Right atrium auricular region (tissue), 2 donors: Measurements from ENCODE around the gene CECR2. TPM values are rescaled to one million over a fixed set of nuclear protein-coding genes. Genes with fewer than 3 reads are reported as not detected.

ENCODE experiments used
- DNase-seq: peaks from one replicate; pipeline ENCODE4 v3.0.0-alpha.2; 2019; ENCODE audit warnings: low spot score
- H3K27ac ChIP-seq, 2 donors: fragments of 200-600 bp; sonication (generic); 1 replicate in 1 of 2; 2 replicates in 1 of 2; pipeline ENCODE4 v1.5.1; 2016 to 2019
- H3K27me3 ChIP-seq, 2 donors: fragments of 200-600 bp; sonication (generic); one replicate each; pipeline versions ENCODE4 v1.5.1 to v1.6.0; 2017 to 2019
- H3K36me3 ChIP-seq: fragments of 200-600 bp; sonication (generic); one replicate; pipeline ENCODE4 v1.5.1; 2016
- H3K4me1 ChIP-seq, 2 donors: fragments of 200-600 bp; sonication (generic); one replicate each; pipeline versions ENCODE4 v1.5.1 to v1.6.0; 2017 to 2019
- H3K4me3 ChIP-seq, 2 donors: fragments of 200-600 bp; sonication (generic); 1 replicate in 1 of 2; 2 replicates in 1 of 2; pipeline ENCODE4 v1.5.1; 2017 to 2019; ENCODE audit warnings: mild to moderate bottlenecking in 1 of 2, moderate library complexity in 1 of 2
- H3K9me3 ChIP-seq, 2 donors: fragments of 200-600 bp; sonication (generic); one replicate each; pipeline ENCODE4 v1.5.1; 2019
- CTCF ChIP-seq, 2 donors: fragments of 200-600 bp; sonication (generic); IDR thresholded peaks; one replicate each; pipeline ENCODE4 v1.5.1; 2019; ENCODE audit warnings: antibody characterized with exemption in 2 of 2
- total RNA-seq, 2 donors: library from RNA; depleted of rRNA; stranded (reverse); fragments of >200 nt; gene quantifications; one replicate each; pipeline ENCODE4 v1.1.0, GENCODE V29; 2016

Gene CECR2
- total RNA-seq, 2 donors from 2014 or later = 4.0 to 4.8 TPM

- Histone ChIP-seq H3K4me1 (no peaks in the 10 kb centered on the region), H3K27me3 (no peaks in the 10 kb centered on the region), H3K36me3 (no peaks in the 10 kb centered on the region), H3K4me3 (no peak overlapping the region), H3K9me3 (no peaks in the 10 kb centered on the region), H3K27ac (no peak overlapping the region)
- TF ChIP-seq CTCF (IDR thresholded peaks at IDR 0.05) = no peak
- no peak for DNase-seq
Measured at GRCh38 chr22:17583151-17583550, 213.9 kb downstream of the CECR2 start.

GRCh38 chr22:17586831-17587440 is 217.7 kb downstream of the CECR2 start:
- Histone ChIP-seq H3K4me3 (no peak overlapping the region), H3K4me1 (no peaks in the 10 kb centered on the region), H3K9me3 (no peaks in the 10 kb centered on the region), H3K27me3 (no peaks in the 10 kb centered on the region), H3K27ac (peak overlapping the region in 1 of 2 donors; percentile 59), H3K36me3 (peaks cover 21% of the 10 kb centered on the region)
- DNase-seq = no peak
- no peak for TF ChIP-seq CTCF (IDR thresholded peaks at IDR 0.05)

GRCh38 chr22:17587629-17588028 is 218.4 kb downstream of the CECR2 start:
- peaks cover 28% of the 10 kb centered on the region for H3K36me3 ChIP-seq
- no peak for DNase-seq
- H3K27me3 ChIP-seq = no peaks in the 10 kb centered on the region
- no peaks in the 10 kb centered on the region for H3K4me1 ChIP-seq
- peak overlapping the region in 1 of 2 donors; percentile 59 for H3K27ac ChIP-seq
- H3K9me3 ChIP-seq = no peaks in the 10 kb centered on the region
- H3K4me3 ChIP-seq = no peak overlapping the region
- no peak for TF ChIP-seq CTCF (IDR thresholded peaks at IDR 0.05)

- peaks cover 38% of the 10 kb centered on the region for H3K36me3 ChIP-seq
- no peaks in the 10 kb centered on the region for H3K4me1 ChIP-seq
Measured at GRCh38 chr22:17588606-17589005, 219.3 kb downstream of the CECR2 start.

GRCh38 chr22:17589810-17590375 is 220.6 kb downstream of the CECR2 start:
- peaks cover 50% of the 10 kb centered on the region for H3K36me3 ChIP-seq
- H3K4me3 ChIP-seq = no peak overlapping the region
- no peak overlapping the region for H3K27ac ChIP-seq
- DNase-seq = no peak
- no peaks in the 10 kb centered on the region for H3K4me1 ChIP-seq
- no peak for TF ChIP-seq CTCF (IDR thresholded peaks at IDR 0.05)
- H3K27me3 ChIP-seq = no peaks in the 10 kb centered on the region
- no peaks in the 10 kb centered on the region for H3K9me3 ChIP-seq

More at GRCh38 chr22:17588606-17589005, 219.3 kb downstream of the CECR2 start:
- H3K4me3 ChIP-seq = no peak overlapping the region
- DNase-seq = no peak
- H3K27me3 ChIP-seq = no peaks in the 10 kb centered on the region
- H3K9me3 ChIP-seq = no peaks in the 10 kb centered on the region
- TF ChIP-seq CTCF (IDR thresholded peaks at IDR 0.05) = no peak
- no peak overlapping the region for H3K27ac ChIP-seq

- Histone ChIP-seq H3K27ac (no peak overlapping the region), H3K36me3 (peaks cover 57% of the 10 kb centered on the region), H3K27me3 (no peaks in the 10 kb centered on the region), H3K4me1 (no peaks in the 10 kb centered on the region), H3K9me3 (no peaks in the 10 kb centered on the region), H3K4me3 (no peak overlapping the region)
- no peak for DNase-seq
- no peak for TF ChIP-seq CTCF (IDR thresholded peaks at IDR 0.05)
Measured at GRCh38 chr22:17590586-17590985, 221.3 kb downstream of the CECR2 start.
